ENCODE data around the gene MRPL34.

DNA sequence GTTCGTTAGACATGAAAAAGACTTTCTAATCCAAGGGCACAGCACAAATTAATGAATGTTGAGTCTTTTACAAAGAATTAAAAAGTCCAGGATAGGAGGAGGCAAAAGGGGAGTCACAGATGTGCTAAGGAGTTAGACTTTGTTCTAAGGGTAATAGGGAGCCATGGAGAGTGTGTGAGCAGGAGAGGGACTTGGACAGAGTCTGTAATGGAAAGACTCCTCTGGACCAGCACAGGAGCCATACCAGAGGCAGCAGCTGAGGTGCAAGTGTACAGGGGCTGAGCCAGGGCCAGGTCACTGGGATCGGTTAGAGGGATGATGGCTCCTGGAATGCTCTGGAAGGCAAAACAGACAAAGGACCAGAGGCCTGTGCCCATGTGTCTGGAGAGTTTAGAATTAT is 42.2 kb downstream of the MRPL34 start:
- TF ChIP-seq, protein P1, sequence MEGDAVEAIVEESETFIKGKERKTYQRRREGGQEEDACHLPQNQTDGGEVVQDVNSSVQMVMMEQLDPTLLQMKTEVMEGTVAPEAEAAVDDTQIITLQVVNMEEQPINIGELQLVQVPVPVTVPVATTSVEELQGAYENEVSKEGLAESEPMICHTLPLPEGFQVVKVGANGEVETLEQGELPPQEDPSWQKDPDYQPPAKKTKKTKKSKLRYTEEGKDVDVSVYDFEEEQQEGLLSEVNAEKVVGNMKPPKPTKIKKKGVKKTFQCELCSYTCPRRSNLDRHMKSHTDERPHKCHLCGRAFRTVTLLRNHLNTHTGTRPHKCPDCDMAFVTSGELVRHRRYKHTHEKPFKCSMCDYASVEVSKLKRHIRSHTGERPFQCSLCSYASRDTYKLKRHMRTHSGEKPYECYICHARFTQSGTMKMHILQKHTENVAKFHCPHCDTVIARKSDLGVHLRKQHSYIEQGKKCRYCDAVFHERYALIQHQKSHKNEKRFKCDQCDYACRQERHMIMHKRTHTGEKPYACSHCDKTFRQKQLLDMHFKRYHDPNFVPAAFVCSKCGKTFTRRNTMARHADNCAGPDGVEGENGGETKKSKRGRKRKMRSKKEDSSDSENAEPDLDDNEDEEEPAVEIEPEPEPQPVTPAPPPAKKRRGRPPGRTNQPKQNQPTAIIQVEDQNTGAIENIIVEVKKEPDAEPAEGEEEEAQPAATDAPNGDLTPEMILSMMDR (IDR thresholded peaks at IDR 0.05; ENCODE audit: insufficient read depth, low read length), result no peak
- no peak for TF ChIP-seq POLR2AphosphoS5 (IDR thresholded peaks at IDR 0.05; ENCODE audit: low read depth)
- TF ChIP-seq, protein P2, sequence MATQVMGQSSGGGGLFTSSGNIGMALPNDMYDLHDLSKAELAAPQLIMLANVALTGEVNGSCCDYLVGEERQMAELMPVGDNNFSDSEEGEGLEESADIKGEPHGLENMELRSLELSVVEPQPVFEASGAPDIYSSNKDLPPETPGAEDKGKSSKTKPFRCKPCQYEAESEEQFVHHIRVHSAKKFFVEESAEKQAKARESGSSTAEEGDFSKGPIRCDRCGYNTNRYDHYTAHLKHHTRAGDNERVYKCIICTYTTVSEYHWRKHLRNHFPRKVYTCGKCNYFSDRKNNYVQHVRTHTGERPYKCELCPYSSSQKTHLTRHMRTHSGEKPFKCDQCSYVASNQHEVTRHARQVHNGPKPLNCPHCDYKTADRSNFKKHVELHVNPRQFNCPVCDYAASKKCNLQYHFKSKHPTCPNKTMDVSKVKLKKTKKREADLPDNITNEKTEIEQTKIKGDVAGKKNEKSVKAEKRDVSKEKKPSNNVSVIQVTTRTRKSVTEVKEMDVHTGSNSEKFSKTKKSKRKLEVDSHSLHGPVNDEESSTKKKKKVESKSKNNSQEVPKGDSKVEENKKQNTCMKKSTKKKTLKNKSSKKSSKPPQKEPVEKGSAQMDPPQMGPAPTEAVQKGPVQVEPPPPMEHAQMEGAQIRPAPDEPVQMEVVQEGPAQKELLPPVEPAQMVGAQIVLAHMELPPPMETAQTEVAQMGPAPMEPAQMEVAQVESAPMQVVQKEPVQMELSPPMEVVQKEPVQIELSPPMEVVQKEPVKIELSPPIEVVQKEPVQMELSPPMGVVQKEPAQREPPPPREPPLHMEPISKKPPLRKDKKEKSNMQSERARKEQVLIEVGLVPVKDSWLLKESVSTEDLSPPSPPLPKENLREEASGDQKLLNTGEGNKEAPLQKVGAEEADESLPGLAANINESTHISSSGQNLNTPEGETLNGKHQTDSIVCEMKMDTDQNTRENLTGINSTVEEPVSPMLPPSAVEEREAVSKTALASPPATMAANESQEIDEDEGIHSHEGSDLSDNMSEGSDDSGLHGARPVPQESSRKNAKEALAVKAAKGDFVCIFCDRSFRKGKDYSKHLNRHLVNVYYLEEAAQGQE (IDR thresholded peaks at IDR 0.05; ENCODE audit: insufficient replicate concordance, low read depth), result no peak
